Upper lobe of left lung (tissue), 6 donors: ENCODE measurements around the gene CHRDL2. TPM values are rescaled to one million over a fixed set of nuclear protein-coding genes. Genes with fewer than 3 reads are reported as not detected.

Source experiments
- ATAC-seq, 2 donors: fragments of 200-7000 bp; cut with Tn5 transposase; one replicate each; pipeline ENCODE4 v1.9.1; 2022; ENCODE audit warnings: mild to moderate bottlenecking in 2 of 2, moderate library complexity in 2 of 2; ENCODE audit not compliant: low FRiP score in 2 of 2
- DNase-seq, 2 donors: peaks; one replicate each; pipeline ENCODE4 v3.0.0-alpha.2; 2019 to 2020
- H3K27ac ChIP-seq, 4 donors: fragments of 200-600 bp; sonication (generic); one replicate each; pipeline ENCODE4 v1.5.1; 2016 to 2019
- H3K27me3 ChIP-seq, 4 donors: fragments of 200-600 bp; sonication (generic); one replicate each; pipeline ENCODE4 v1.5.1; 2017 to 2019
- H3K36me3 ChIP-seq, 4 donors: fragments of 200-600 bp; sonication (generic); one replicate each; pipeline ENCODE4 v1.5.1; 2016 to 2019
- H3K4me1 ChIP-seq, 4 donors: fragments of 200-600 bp; sonication (generic); one replicate each; pipeline ENCODE4 v1.5.1; 2018 to 2019
- H3K4me3 ChIP-seq, 4 donors: fragments of 200-600 bp; sonication (generic); one replicate each; pipeline ENCODE4 v1.5.1; 2017 to 2019; ENCODE audit warnings: mild to moderate bottlenecking in 2 of 4, moderate library complexity in 1 of 4
- H3K9me3 ChIP-seq, 4 donors: fragments of 200-600 bp; sonication (generic); one replicate each; pipeline ENCODE4 v1.5.1; 2018 to 2019
- CTCF ChIP-seq, 6 experiments: fragments of 450-650 bp in 4 of 6; fragments of 200-600 bp in 2 of 6; sonication (generic) in 2 of 6; IDR thresholded peaks; one replicate each; pipeline ENCODE4 v1.5.1; 2016 to 2019; ENCODE audit warnings: antibody characterized with exemption in 6 of 6
- EP300 ChIP-seq, 4 donors: sonication (generic); formaldehyde crosslinking; IDR thresholded peaks; one replicate each; pipeline ENCODE4 v1.5.1; 2017; ENCODE audit warnings: antibody characterized with exemption in 4 of 4, control low read depth in 2 of 4
- POLR2A ChIP-seq, 4 donors: fragments of 450-650 bp; IDR thresholded peaks; one replicate each; pipeline ENCODE4 v1.5.1; 2016 to 2017; ENCODE audit warnings: antibody characterized with exemption in 4 of 4, mild to moderate bottlenecking in 2 of 4
- POLR2AphosphoS5 ChIP-seq, 2 donors: sonication (generic); formaldehyde crosslinking; IDR thresholded peaks; one replicate each; pipeline ENCODE4 v1.5.1; 2017; ENCODE audit warnings: antibody characterized with exemption in 2 of 2
- WGBS, 2 donors: methylation state at CpG; one replicate each; pipeline ENCODE4 v1.1.5; 2017 to 2018; 5-methylcytosine and 5-hydroxymethylcytosine counted together
- total RNA-seq, 6 donors: library from RNA; depleted of rRNA in 4 of 6; stranded (reverse); fragments of >200 nt in 4 of 6; gene quantifications; one replicate each; pipeline versions ENCODE4 v1.1.0 to v1.2.1, GENCODE V29; 2016 to 2021
- donor health status: DM: no; HTN: no; CAD: no; lungs with moderate emphysema.
- donor health status: DM: no; HTN: yes; CAD: no; lungs with severe emphysema.

CHRDL2 gene
- total RNA-seq, 6 donors from 2014 or later = 1.3 to 3.1 (median 1.5) TPM; not detected in 3

GRCh38 chr11:74675761-74676160 is 55.5 kb downstream of the CHRDL2 start:
- Histone ChIP-seq H3K27ac (no peak overlapping the region), H3K27me3 (no peaks in the 10 kb centered on the region), H3K36me3 (no peaks in the 10 kb centered on the region), H3K4me3 (no peak overlapping the region), H3K9me3 (no peaks in the 10 kb centered on the region), H3K4me1 (no peaks in the 10 kb centered on the region)
- ATAC-seq (no peak), DNase-seq (no peak)
- TF ChIP-seq EP300 (IDR thresholded peaks at IDR 0.05) = no peak
- no peak for TF ChIP-seq POLR2A (IDR thresholded peaks at IDR 0.05)
- TF ChIP-seq CTCF (IDR thresholded peaks at IDR 0.05) = no peak
- TF ChIP-seq POLR2AphosphoS5 (IDR thresholded peaks at IDR 0.05) = no peak
- 93 to 95% methylated on average over 3 of the region's 3 CpGs for WGBS, 2 donors

- Histone ChIP-seq H3K27me3 (no peaks in the 10 kb centered on the region), H3K9me3 (no peaks in the 10 kb centered on the region), H3K36me3 (no peaks in the 10 kb centered on the region), H3K27ac (no peak overlapping the region), H3K4me1 (no peaks in the 10 kb centered on the region), H3K4me3 (no peak overlapping the region)
- no peak for TF ChIP-seq POLR2AphosphoS5 (IDR thresholded peaks at IDR 0.05)
- no peak for TF ChIP-seq POLR2A (IDR thresholded peaks at IDR 0.05)
- no peak for TF ChIP-seq CTCF (IDR thresholded peaks at IDR 0.05)
- TF ChIP-seq EP300 (IDR thresholded peaks at IDR 0.05) = no peak
- ATAC-seq (no peak), DNase-seq (no peak)
- 87 to 89% methylated on average over 7 of the region's 7 CpGs for WGBS, 2 donors
Observed at GRCh38 chr11:74673693-74674360, 57.4 kb downstream of the CHRDL2 start.

- Histone ChIP-seq H3K9me3 (no peaks in the 10 kb centered on the region), H3K36me3 (no peaks in the 10 kb centered on the region), H3K27me3 (no peaks in the 10 kb centered on the region), H3K4me1 (no peaks in the 10 kb centered on the region), H3K27ac (no peak overlapping the region), H3K4me3 (no peak overlapping the region)
- ATAC-seq (peak; percentile 45 to 91), DNase-seq (no peak)
- no peak for TF ChIP-seq POLR2A (IDR thresholded peaks at IDR 0.05)
- TF ChIP-seq EP300 (IDR thresholded peaks at IDR 0.05) = no peak
- TF ChIP-seq POLR2AphosphoS5 (IDR thresholded peaks at IDR 0.05) = peak in 1 of 2 donors; percentile 51
- TF ChIP-seq CTCF (IDR thresholded peaks at IDR 0.05) = no peak
- 74 to 76% methylated on average over 12 of the region's 12 CpGs for WGBS, 2 donors
Observed at GRCh38 chr11:74672956-74673692, 58.1 kb downstream of the CHRDL2 start.

- no peak overlapping the region for H3K4me3 ChIP-seq
- H3K27me3 ChIP-seq = no peaks in the 10 kb centered on the region
- H3K9me3 ChIP-seq = no peaks in the 10 kb centered on the region
- no peak for TF ChIP-seq POLR2A (IDR thresholded peaks at IDR 0.05)
- TF ChIP-seq EP300 (IDR thresholded peaks at IDR 0.05) = no peak
- no peak for TF ChIP-seq POLR2AphosphoS5 (IDR thresholded peaks at IDR 0.05)
- TF ChIP-seq CTCF (IDR thresholded peaks at IDR 0.05) = no peak
- ATAC-seq (no peak), DNase-seq (no peak)
- WGBS, 2 donors = 67 to 74% methylated on average over 3 to 4 of the region's 4 CpGs
- H3K27ac ChIP-seq = no peak overlapping the region
- no peaks in the 10 kb centered on the region for H3K36me3 ChIP-seq
- H3K4me1 ChIP-seq = no peaks in the 10 kb centered on the region
Observed at GRCh38 chr11:74672332-74672955, 58.8 kb downstream of the CHRDL2 start.
